ENCODE results near the gene GRK3.
"Not testable (repeated sequence)": the region's sequence is repeated elsewhere in the genome, so short reads cannot be mapped to it uniquely, and the experiment has no call there.

GRK3 gene

DNA sequence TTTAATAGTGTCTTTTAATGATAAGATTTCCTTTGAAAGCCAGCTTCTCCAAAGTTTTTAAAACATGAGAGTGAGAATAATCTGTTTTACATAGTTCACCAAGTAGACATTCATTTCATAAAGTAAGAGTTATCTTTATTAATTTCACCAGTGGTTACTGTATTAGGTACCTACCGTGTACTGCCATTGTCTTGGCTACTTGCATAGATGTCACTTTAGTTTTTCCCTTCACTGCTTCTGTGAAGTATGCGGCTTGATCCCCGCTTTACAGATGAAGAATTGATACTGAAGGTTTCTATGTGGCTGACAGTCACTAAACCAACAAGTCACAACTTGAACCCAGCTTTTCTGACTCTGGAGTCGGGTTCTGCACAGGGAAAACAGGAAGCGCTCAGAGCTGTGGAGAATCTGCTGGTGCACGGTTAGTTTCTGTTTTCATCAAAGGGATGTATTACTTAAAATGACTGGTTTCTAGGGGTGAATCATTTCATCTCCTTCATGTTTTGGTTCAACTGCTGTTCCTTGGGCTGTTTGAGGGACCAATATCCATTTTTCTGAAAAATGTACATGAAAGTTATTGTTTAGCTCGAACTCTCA lies 138.2 kb downstream of the GRK3 start:
- DNase-seq, result no peak

DNA sequence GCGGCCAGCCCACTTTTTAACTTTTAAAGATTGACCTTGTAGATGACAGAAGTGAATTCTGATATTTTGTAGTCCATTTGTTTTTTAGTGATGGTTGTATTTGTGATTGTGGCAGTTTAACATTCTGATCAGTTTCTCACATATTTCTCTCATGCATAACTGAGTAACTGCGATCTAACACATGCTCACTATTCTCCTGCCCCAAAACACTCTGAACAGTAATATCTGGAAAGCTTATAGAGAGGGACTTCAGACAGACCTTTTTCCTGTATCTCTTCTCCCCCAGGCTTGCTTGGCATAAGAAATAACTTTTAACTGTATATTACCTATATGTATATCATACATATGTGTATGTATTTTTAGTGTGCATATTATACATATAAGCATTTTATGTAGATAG lies 140.2 kb downstream of the GRK3 start:
- DNase-seq, result no peak

DNA sequence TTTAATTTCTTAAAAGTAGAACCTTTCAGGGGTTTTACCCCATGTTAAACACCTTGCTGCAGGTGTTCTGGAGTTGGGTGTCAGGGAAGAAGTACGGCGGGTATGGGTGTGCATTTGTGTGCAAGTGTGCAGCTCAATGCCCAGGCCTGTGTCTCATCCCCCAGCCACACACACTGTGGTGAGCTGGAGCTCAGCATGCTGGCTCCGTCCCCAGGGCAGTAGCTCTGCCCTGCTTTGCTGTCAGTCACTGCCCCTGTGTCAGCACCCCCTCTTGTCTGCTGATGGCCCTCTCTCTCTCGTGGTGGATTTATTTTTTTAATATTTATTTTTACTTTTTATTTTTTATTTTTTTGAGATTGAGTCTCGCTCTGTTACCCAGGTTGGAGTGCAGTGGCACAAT lies 141.7 kb downstream of the GRK3 start:
- DNase-seq, result no peak

DNA sequence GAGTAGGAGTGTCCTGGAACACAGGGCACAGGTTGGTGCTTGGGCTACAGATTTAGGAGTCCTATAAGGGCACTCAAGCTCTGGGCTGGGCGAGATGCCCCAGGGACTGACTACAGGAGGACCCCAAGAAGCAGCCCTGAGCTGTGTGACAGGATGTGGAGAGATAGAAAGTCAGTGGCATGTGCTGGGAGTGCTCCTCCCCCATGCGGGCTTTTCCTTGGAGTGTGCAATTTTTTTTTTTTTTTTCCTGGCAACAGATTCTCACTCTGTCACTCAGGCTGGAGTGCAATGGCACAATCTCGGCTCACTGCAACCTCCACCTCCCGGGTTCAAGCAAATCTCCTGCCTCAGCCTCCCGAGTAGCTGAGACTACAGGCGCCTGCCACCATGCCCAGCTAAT lies 144.0 kb downstream of the GRK3 start:
- DNase-seq, result not testable (repeated sequence)

DNA sequence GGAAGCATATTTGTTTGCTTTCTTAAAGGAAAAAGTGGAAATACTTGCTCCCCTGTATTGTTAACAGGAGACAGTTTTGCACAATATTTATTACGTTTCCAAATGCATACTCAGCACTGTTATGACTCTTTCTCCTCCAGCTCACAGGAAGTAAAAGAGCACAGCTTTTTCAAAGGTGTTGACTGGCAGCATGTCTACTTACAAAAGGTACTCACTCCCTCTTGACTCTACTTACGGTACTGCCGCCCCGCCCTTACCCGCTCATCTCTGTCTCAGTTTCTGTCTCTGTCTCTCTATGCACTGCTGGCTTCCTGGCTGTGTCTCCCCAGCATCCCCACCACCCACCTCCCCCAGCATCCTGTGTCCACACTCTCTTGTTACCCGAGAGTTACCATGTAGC lies 145.3 kb downstream of the GRK3 start:
- DNase-seq, result no peak

DNA sequence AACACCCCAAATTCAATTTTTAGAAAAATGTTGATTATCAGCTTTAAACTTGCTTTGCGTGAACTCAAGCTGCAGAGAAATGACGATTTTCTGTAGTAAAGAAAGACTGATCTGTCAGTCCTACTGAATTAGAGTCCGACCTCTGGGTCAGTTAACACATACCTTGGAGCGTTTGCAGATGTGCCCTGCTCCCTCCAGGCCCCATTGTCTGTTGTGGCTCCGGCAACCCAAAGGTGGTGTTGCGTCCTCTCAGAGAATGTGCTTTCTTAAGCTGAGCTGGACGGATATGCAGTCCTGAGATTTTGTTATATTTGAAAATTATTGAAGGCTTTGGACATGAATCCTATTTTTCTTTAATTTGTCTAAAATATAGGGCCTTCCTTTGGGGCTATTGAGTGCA lies 146.0 kb downstream of the GRK3 start:
- DNase-seq, result no peak

DNA sequence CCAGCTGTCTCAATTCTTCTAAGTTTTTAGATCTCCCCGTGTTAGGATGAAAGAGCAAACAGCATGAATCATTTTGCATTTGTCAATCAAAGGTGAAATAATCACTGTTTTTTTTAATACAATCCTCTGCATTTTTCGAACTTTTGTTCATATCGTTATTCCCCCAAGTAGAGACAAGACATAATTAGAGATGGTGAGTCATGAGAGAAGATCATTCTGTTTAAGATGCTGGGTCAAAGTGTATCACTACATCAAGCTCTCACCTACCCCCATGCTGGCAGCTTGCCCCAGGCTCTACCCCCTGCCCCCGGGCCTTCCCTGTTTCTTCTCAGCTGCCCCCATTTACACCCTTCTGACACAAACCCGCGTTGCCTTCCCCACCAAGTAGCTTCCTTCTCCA lies 147.0 kb downstream of the GRK3 start:
- no peak for DNase-seq

DNA sequence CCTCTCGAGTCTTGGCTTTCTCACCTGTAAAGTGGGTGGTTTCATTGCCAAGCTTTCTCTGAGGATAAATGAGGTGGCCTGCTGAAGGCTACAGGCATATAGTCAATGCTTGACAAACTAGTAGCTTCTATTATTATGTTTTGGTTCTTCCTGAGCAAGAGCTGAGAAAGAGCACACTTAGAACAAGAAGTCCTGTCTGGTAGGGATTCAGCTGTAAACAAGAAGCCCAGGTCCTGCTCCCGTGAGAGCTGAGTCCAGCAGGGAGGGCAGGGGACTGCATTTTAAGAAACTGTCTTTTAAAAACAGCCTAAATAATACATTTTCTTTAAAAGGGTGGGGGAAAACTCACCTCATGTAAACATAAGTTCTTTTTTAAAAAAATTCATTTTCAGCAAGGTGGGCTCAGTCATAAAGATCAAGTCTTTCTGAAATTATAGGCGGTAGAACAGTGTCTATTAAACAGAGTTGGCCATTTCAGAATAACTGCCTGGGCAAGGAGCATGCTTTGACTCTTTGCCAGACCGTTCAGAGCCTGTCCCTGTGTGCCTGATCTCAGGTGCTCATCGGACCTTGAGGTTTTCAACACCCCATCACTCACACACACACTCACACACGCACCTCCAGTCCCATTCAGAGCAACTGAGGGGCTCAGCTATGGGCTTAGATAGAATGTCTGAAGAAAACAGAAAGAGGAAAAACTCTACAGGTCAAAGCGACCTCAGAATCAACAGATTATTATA lies 148.4 kb downstream of the GRK3 start:
- DNase-seq, result no peak

DNA sequence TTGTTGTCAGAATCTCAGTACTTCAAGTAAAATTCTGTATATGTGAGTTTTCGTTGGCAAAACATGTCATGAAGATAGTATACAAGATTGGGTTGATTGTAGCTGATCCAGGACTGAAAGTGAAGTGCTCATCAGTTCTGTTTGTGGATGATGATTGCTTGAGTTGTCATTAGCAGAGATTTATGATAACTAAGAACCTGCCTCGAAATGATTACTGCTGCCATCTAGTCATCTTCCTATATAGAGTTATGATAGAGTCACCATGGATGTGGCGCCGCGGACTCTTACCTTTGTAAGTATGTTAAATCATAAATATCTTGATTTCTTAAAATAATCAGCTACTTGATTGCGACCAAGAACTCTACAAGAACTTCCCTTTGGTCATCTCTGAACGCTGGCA lies 149.6 kb downstream of the GRK3 start:
- no peak for DNase-seq

DNA sequence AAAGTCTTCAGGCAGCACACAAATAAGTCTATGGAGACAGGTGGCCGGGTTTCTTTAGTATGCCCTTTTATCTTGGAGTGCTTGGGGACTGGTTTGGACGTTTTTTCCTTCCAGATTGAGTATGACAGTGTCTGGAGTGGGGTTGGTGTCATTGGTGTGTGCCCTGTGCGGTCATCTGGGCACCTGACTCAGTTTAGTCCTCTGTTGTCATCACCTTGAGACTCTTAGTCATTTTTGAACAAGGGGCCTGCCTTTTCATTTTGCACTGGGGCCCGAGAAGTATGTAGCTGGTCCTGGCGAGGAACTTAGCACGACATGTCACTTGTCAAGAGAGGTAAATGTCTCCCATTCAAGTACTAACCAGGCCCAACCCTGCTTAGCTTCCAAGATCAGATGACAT lies 150.3 kb downstream of the GRK3 start:
- no peak for DNase-seq

DNA sequence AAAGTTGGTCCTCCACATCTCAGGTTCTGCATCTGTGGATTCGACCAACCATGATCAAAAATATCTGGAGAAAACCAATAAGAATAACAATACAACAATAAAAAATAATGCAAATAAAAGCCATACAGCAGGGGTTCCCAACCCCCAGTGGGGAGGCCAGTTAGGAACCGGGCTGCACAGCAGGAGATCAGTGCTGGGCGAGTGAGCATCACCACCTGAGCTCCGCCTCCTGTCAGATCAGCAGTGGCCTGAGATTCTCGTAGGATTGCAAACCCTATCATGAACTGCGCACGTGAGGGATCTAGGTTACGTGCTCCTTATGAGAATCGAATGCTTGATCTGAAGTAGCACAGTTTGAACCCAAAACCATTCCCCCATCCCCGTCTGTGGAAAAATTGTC lies 152.2 kb downstream of the GRK3 start:
- no peak for DNase-seq

DNA sequence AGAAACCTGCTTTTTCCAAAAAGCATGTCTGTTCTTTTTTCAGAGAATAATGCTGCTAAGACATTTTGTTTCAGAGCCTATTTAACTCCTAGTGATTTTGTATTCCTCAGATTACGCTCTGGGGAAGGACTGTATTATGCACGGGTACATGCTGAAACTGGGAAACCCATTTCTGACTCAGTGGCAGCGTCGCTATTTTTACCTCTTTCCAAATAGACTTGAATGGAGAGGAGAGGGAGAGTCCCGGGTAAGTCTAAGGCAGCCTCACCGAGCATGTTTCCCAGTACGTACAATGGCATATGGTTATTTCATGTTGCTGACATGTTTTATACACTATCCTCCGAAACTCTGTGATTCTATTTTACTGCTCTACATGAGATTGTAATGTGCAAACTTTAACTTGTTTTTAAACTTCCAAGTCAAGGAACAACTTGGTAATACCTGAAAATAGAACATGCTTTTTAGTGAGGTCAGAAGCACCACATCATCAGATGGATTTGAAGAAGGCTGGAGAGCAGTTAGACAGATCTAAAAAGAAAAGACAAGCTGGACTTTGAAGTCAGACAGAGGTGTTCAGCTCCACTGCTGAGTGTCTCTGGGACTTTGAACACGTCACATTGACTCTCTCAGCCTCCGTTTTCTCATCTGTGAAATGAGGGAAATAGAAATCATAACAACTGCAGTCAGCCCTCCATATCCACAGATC lies 153.8 kb downstream of the GRK3 start:
- no peak for DNase-seq

DNA sequence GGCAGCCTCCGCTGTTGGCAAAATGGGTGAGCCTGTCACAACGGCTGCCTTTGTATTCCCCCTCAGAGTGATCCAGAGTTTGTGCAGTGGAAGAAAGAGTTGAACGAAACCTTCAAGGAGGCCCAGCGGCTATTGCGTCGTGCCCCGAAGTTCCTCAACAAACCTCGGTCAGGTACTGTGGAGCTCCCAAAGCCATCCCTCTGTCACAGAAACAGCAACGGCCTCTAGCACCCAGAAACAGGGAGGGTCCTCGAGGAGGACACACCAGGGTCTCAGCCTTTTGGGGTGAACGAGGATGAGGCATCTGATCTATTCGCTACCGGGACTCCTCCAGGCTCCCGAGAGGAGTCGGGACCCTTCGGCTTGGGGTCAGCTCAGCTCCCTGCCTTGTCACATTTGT lies 157.7 kb downstream of the GRK3 start:
- DNase-seq, result no peak

DNA sequence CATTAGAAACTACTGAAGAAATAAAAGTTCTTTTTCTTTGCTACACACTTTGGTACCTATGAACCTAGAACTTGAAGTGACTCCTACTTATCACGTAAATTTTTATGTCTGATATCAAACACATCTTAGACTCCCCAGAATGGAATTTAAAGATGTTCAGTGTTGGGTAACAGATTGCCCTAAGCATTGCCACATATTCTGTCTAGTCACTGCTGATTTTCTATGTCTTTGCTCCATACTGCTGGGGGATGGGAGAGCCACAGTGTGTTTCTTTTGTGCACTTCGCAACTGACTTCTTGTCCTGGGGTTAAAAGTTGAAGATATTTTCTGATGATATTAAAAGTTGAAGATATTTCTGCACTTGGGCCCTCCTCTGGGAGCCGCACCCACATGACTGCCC lies 158.2 kb downstream of the GRK3 start:
- DNase-seq, result no peak

DNA sequence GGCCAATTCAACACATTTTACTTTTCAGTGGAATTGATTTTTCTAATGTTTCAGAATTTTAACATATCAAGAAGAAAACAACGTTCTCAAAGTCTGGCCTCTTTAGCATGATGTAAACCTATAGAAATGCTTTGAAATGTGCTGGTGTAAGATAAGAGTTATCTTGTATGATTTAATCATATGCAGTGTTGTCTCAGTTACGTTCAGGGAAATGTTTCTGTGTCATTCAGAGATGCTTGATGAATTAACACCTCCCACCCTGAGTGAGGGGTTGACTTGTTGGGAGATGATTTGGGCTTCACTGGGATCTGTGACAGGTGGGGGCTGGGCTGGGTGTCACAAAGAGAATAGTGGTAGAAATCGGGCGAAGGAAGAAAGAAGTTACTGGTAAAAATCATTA lies 161.8 kb downstream of the GRK3 start:
- DNase-seq, result no peak

DNA sequence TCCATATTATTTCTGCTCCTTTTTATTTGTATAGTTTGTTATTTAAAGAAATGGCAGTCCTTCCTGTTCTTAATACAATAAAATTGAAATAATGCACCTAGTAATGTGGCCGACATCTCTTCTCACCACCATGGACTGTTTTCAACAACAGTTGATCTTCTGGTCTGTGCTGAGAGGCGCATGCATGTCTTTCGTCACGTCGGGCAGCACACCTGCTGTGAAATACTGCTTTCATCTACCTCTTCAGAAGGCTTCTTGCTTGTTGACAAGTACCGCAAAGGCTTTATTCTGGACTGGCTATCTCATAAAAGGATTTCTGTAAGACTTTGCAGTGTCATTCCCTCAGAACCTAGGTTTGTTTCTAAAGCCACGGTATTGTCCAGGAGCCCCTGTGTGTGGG lies 163.6 kb downstream of the GRK3 start:
- DNase-seq, result no peak

DNA sequence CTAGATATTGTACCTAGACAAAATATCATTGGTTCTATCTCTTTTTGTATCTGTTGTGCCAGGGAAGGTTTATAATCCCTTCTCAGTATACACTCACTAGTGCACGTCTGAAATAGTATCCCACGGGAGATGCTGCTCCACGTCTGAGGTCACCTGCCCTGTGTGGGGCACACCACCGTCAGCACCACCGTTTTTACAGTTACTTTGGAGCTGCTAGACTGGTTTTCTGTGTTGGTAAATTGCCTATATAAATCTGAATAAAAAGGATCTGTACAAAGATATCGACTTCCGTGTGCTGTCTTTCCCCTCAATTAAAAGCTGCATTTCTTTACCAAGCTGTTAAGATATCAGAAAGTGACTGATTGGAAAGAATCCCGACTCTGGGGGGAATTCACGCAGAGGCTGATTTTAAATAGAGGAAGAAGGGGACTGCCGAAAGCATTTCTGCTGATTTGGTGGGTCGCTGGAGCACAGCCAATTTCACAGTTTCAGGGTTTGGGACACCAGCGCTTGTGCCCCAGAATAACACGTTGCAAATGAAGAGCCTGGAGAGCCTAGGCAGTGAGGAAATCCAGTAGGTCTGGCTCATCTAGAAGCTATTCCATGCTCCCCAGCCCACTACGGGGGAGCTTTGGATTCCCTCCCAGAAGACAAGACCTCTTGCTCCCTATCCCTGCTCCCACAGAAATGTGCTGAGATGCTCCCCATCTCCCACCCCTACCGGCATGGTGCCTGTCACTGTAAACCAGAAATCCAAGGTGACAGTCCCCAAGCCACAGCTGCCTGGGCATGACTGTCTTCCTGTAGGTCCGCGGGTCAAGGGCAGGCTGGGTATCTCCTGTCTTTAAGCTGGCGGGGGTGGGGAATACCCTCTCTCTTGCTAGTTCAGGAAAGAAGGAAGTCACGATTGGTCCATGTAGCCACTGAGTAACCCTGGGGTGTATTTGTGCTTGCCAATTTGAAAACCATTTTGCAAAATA lies 164.8 kb downstream of the GRK3 start:
- no peak for DNase-seq

DNA sequence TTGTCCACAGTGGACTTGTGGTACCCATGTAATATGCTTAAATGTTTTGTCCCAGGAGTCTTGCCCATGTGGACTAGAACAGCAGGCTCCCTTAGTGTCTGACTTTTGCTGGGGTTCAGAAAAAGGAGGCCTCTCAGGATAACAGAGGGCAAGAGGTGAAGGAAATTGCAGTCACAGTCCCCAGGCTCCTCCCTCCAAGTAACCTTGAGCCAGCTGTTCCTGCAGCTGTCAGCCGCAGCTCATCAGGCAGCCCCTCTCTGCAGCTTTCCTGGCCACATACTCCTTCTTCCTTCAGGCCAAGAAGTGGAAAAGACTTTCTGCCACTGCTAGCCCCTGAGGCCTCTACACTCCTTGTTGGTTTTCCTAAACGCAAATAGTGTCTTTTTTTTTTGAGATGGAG lies 171.2 kb downstream of the GRK3 start:
- no peak for DNase-seq

DNA sequence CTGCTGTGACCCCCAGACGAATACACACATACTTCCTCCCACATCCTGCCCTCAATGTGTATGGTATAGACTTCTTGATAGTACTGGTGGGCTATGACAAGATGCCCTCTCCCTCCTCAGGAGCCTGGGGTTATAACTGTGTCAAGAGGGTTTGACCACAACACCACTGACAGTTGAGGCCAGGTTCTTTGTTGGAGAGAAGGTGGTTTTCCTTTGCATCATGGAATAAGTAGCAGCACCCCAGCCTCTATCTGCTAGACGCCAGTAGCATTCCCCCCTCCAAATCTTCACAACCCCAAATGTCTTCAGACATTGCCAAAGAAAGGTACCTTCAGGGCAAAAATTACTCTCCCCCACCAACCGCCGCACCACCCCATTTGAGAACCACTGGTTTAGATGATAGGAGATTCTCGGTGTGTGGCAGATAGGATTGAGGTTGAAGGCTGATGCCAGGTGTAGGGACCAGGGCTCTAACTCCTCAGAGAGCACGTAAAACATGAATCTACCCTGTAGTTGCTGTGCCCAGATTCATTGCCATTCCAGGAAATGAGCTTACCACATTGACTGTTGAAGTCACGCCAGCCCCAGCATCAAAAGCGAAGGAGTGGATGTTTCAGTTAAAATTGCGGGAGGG lies 172.0 kb downstream of the GRK3 start:
- DNase-seq, result no peak

DNA sequence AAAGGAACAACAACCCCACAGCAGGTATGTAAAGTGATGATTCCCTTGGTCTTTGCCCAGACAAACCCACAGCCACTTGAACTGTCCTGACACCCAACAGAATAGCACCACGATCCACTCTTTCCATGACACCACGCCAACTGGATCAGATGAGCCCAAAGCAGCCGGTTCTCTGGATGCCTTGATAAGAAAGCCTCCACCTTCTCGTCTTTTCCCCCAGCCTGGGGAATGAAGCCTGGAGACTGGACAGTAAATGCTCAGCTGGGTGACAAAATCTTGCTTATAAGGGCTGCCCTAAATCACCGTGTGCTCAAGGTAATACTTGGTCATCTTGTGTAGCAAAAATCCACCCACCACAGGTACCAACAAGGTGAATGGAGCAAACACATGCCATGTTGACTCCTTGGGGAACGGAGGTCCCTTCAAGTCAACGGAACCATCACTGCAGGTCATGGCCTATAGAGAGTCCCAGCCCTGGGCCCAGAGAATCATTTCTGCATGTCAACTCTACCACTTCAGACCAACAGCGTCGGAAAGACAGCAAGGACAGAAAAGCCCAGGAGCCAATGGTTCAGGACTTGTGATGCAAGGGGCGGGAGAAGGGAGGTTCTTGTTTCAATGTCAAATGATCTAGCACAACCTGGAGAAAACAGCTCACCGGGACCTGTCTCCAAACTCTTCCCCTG lies 175.3 kb downstream of the GRK3 start:
- DNase-seq, result no peak

DNA sequence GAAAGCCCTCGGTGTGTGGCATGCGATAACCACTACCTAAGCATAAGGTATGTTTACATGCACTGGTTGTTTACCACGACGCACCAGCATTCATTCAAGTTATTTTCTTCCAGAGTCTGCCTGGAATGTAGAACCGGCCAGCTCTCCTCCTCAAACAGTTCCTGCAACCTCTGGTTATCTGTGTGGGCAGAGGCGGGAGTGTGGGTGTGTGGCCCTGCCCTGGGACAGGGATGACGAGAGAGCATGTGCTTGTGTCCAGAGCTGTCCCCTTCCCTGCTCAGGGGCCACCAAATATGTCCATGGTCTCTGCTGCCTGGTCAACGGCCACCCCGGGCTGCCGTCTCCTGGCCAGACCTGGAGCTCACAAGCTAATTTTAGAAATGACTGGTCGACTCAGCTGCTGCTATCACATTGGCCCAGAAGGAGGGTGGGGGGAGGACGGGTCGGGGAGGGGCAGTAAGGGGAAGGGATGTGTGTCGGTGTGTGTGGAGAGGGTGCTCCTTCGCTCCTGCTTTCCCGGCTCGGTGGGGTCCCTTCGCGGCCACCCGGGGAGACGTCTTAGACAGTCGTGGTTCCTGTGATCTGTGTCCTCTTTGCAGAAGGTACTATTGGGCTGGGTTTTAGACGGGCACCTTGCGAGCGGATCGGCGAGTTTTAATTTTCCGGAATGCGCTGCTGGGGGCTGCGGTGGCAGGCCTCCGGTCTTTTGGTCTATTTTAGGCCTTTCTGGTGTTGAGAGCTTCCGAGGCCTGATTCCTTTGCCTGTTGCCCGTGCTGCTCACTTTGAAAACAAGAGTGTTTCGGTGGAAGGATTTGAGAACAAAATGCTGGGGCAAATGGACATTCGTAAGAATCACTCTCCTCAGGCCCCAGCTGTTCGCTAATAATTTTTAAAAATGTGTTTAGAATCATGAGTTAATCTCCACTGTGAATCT lies 177.5 kb downstream of the GRK3 start, which contains the start of gene MYO18B:
TSS of gene MYO18B (plus strand) at position 497 of the 935 bp plus-strand sequence. CDS start 18,905 bp downstream, outside the sequence.
- DNase-seq, result no peak
